ENCODE measurements around the gene GLT6D1.

DNA sequence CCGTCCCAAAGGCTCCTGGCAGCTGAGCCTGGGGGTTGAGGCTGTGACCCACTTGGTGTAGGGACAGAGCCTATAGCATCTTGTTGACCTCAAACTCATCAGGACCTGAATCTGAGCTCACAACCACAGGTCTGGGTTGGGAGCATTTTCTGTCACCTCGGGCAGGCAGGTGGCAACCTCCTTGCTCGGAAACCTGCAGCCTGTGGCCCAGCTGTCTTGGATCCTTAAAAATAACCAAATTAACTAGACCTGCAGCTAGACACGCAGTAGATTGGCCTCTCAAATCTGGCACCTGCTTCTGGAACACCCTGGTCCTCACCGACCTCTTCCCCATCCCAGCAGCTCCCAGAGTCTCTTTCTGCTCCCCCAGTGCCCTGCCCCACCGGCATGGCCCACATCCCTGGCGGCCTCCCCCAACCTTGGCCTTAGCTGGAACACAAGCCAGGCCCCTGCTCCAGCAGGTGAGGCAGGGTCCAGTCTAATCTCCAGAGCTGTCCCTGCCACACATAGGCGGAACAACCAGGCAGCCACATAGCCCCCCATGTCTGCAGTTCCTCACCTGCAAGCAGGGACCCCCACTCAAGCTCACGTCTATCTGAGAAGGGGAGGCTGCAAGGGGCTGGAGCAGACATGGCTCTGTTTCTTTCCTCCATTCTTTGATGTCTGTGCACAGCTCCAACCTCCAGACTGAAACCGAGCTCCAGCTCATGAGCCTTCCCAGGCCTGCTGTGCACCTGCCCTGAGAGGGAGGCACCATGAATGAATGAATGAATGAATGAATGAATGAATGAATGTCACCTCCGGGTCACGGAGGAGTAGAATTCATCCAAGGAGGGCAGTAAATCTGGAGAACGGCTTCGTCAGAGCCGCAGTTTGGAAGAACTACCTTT, 49.5 kb downstream of the GLT6D1 start:
- no peak for TF ChIP-seq POLR2AphosphoS5 (IDR thresholded peaks at IDR 0.05)
- TF ChIP-seq, protein P1, sequence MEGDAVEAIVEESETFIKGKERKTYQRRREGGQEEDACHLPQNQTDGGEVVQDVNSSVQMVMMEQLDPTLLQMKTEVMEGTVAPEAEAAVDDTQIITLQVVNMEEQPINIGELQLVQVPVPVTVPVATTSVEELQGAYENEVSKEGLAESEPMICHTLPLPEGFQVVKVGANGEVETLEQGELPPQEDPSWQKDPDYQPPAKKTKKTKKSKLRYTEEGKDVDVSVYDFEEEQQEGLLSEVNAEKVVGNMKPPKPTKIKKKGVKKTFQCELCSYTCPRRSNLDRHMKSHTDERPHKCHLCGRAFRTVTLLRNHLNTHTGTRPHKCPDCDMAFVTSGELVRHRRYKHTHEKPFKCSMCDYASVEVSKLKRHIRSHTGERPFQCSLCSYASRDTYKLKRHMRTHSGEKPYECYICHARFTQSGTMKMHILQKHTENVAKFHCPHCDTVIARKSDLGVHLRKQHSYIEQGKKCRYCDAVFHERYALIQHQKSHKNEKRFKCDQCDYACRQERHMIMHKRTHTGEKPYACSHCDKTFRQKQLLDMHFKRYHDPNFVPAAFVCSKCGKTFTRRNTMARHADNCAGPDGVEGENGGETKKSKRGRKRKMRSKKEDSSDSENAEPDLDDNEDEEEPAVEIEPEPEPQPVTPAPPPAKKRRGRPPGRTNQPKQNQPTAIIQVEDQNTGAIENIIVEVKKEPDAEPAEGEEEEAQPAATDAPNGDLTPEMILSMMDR (IDR thresholded peaks at IDR 0.05 in 8 of 11, conservative IDR thresholded peaks at IDR 0.05 in 3 of 11) = no peak
- no peak for TF ChIP-seq POLR2A (IDR thresholded peaks at IDR 0.05)

Data from spleen (tissue), 7 donors.